K562 (cell line): ENCODE results near the gene NTN4. TPM values are rescaled to one million over a fixed set of nuclear protein-coding genes. Genes with fewer than 3 reads are reported as not detected.
"Not testable (repeated sequence)": the region's sequence is repeated elsewhere in the genome, so short reads cannot be mapped to it uniquely, and the experiment has no call there.

ENCODE experiments used
- ATAC-seq: fragments of 200-7000 bp; cut with Tn5 transposase; 3 replicates; pipeline ENCODE4 v1.9.1; 2020; ENCODE audit warnings: moderate library complexity
- BruUV-seq: library from RNA; stranded (reverse); fragments of 400-500 nt; replicated peaks from 2 replicates; lab custom pipeline; 2021; lab: Mats Ljungman, UMichigan
- CTCF ChIA-PET: fragments of 300-600 bp; formaldehyde crosslinking; extraction: SDS; loops from one replicate; lab custom pipeline; 2021; ENCODE audit warnings: low intra/inter-chr PET ratio; lab: Yijun Ruan, JAX
- POLR2A ChIA-PET: fragments of 300-600, 350-650 bp; sonication (Branson Sonifier 250); formaldehyde crosslinking; extraction: SDS; loops from one replicate; lab custom pipeline; 2021; ENCODE audit warnings: antibody characterized with exemption, inconsistent platforms; lab: Yijun Ruan, JAX
- DNase-seq, 4 experiments: peaks; one replicate each; pipeline versions ENCODE4 v3.0.0 to v3.0.0-alpha.2; 2011 to 2018; ENCODE audit warnings: low spot score in 3 of 4, mixed read lengths in 3 of 4; ENCODE audit errors: extremely low read depth in 1 of 4
- FAIRE-seq: peaks from 2 replicates; lab custom pipeline; 2011; peaks lifted over from hg19 to GRCh38; lab: Jason Lieb, UNC
- H2AFZ ChIP-seq: 2 replicates; pipeline ENCODE4 v1.6.0; 2011; ENCODE audit warnings: low read depth, low read length, control low read depth, inconsistent platforms
- H3K27ac ChIP-seq: fragments of 200-600 bp; 3 replicates; pipeline ENCODE4 v1.8.0; 2011; ENCODE audit warnings: low read depth, mild to moderate bottlenecking, control low read depth, inconsistent platforms, low read length, moderate library complexity, mixed read lengths; ENCODE audit errors: extremely low read depth
- H3K27me3 ChIP-seq, 2 experiments: fragments of 300-600 bp in 1 of 2; 2 replicates in 1 of 2; 3 replicates in 1 of 2; pipeline versions ENCODE4 v1.6.0 to v1.8.0; 2011; ENCODE audit warnings: inconsistent platforms in 2 of 2, low read length in 2 of 2, mild to moderate bottlenecking in 1 of 2, mixed read lengths in 1 of 2, moderate library complexity in 1 of 2; ENCODE audit not compliant: control insufficient read depth in 2 of 2, insufficient read depth in 2 of 2
- H3K36me3 ChIP-seq: fragments of 300-600 bp; 3 replicates; pipeline ENCODE4 v1.8.0; 2011; ENCODE audit warnings: mild to moderate bottlenecking, low read length, inconsistent platforms; ENCODE audit not compliant: control insufficient read depth, insufficient read depth
- H3K4me1 ChIP-seq, 2 experiments: fragments of 200-600 bp in 1 of 2; replicated peaks in 1 of 2; 2 replicates in 1 of 2; 3 replicates in 1 of 2; pipeline versions ENCODE4 v1.5.1 to v1.8.0; 2011; ENCODE audit warnings: inconsistent platforms in 2 of 2, low read length in 2 of 2, mild to moderate bottlenecking in 1 of 2, mixed read lengths in 1 of 2, moderate library complexity in 1 of 2; ENCODE audit not compliant: control insufficient read depth in 2 of 2, insufficient read depth in 2 of 2
- H3K4me2 ChIP-seq: 2 replicates; pipeline ENCODE4 v1.6.1; 2011; ENCODE audit warnings: low read length, control low read depth, inconsistent platforms, mixed read lengths; ENCODE audit not compliant: insufficient read depth
- H3K4me3 ChIP-seq: fragments of 200-600 bp; sonication (generic), shearing (Covaris generic); 2 replicates; pipeline ENCODE4 v1.5.1; 2016; ENCODE audit warnings: control low read depth, inconsistent platforms
- H3K79me2 ChIP-seq: fragments of 200-600 bp; 3 replicates; pipeline ENCODE4 v1.8.0; 2011; ENCODE audit warnings: low read length, inconsistent platforms; ENCODE audit not compliant: control insufficient read depth, insufficient read depth
- H3K9ac ChIP-seq, 2 experiments: 2 replicates each; pipeline versions ENCODE4 v1.6.0 to v1.6.1; 2011; ENCODE audit warnings: low read depth in 2 of 2, low read length in 2 of 2, control low read depth in 1 of 2, inconsistent platforms in 1 of 2, mild to moderate bottlenecking in 1 of 2, mixed read lengths in 1 of 2; ENCODE audit not compliant: insufficient read depth in 1 of 2
- H3K9me1 ChIP-seq: one replicate; pipeline ENCODE4 v1.6.0; 2011; ENCODE audit warnings: inconsistent platforms, mild to moderate bottlenecking, low read length, moderate library complexity; ENCODE audit not compliant: control insufficient read depth, insufficient read depth
- H3K9me3 ChIP-seq: replicated peaks from 2 replicates; pipeline ENCODE4 v1.5.1; 2011; ENCODE audit warnings: low read depth, low read length, inconsistent platforms; ENCODE audit not compliant: control insufficient read depth, insufficient read depth
- H4K20me1 ChIP-seq: replicated peaks from 2 replicates; pipeline ENCODE4 v1.6.1; 2011; ENCODE audit warnings: low read length, inconsistent platforms, mixed read lengths; ENCODE audit not compliant: control insufficient read depth, insufficient read depth
- DMBX1 ChIP-seq: fragments of 250-450 bp; sonication (Bioruptor Pico); IDR thresholded peaks from 2 replicates; pipeline ENCODE4 v1.8.0; 2022; ENCODE audit warnings: inconsistent platforms, mild to moderate bottlenecking, moderate library complexity, borderline replicate concordance
- FOXA3 ChIP-seq, 2 experiments: fragments of 450-650 bp in 1 of 2; sonication (generic) in 1 of 2; formaldehyde crosslinking; IDR thresholded peaks in 1 of 2; conservative IDR thresholded peaks in 1 of 2; 2 replicates each; pipeline versions ENCODE4 v1.4.0 to v1.8.0; 2020 to 2022; ENCODE audit warnings: mild to moderate bottlenecking in 2 of 2, missing genetic modification reagents in 1 of 2
- MCM7 ChIP-seq, 2 experiments: fragments of 450-650 bp; IDR thresholded peaks; 2 replicates each; pipeline ENCODE4 v1.6.1; 2016 to 2018
- SAFB ChIP-seq: fragments of 200-400 bp; formaldehyde crosslinking; IDR thresholded peaks from 2 replicates; pipeline ENCODE4 v1.6.1; 2017; ENCODE audit warnings: low read depth, low read length, borderline replicate concordance
- TAF7 ChIP-seq: fragments of 450-650 bp; IDR thresholded peaks from 2 replicates; pipeline ENCODE4 v1.6.1; 2016; ENCODE audit warnings: missing genetic modification characterization, missing compliant biosample characterization
- whole genome bisulfite sequencing: fragments of 100-300 bp; shearing (Covaris generic); methylation state at CpG from one replicate; pipeline ENCODE4 v1.1.6; 2016; ENCODE audit warnings: low coverage, mixed read lengths; ENCODE audit not compliant: insufficient coverage; ENCODE audit errors: missing lambda C conversion rate; 5-methylcytosine and 5-hydroxymethylcytosine counted together
- in situ Hi-C: fragments of 300-500 bp; cut with MboI; formaldehyde crosslinking; loops from 4 replicates; pipeline ENCODE4 v1.15.0; 2018; ENCODE audit warnings: inconsistent platforms, mixed read lengths
- intact Hi-C: fragments of 100-400 bp; cut with micrococcal nuclease; formaldehyde crosslinking; loops from 2 replicates; pipeline ENCODE4 v1.14.2; 2022
- polyA plus RNA-seq, 8 experiments: library from polyadenylated mRNA; depleted of rRNA in 4 of 8; stranded (reverse) in 5 of 8; unstranded in 3 of 8; fragments of >200 nt; fragmentation: Nextera tagmentation in 2 of 8; fragmentation: Illumina TruSeq in 1 of 8; extraction: Ambion mirVana in 2 of 8; extraction: Trizol in 1 of 8; gene quantifications; 2 replicates each; pipeline versions ENCODE4 v1.2.1 to v1.2.3, GENCODE V29; 2011 to 2014; ENCODE audit warnings: inconsistent platforms in 1 of 8, missing spikeins in 1 of 8
- total RNA-seq, 7 experiments: library from RNA; depleted of rRNA in 6 of 7; stranded (reverse); fragments of >200 nt in 6 of 7; fragmentation: Illumina TruSeq in 2 of 7; extraction: Trizol in 2 of 7; gene quantifications; 2 replicates each; pipeline versions ENCODE4 v1.2.1 to v1.2.3, GENCODE V29; 2011 to 2021; ENCODE audit warnings: low replicate concordance in 1 of 7

Gene NTN4
- total and polyA plus RNA-seq, 9 of the 15 experiments (the other 6 are each of a cell fraction or from before 2014, with no cell fraction given): 0.13 TPM; not detected in 8

GRCh38 chr12:95812155-95812554, 21.6 kb upstream of the NTN4 start:
- WGBS: 2% methylated on average over 4 of the region's 4 CpGs
- H3K27me3 ChIP-seq, ATAC-seq, H3K9ac ChIP-seq, POLR2A ChIA-PET, intact Hi-C loops, FAIRE-seq, H3K4me1 ChIP-seq, H3K9me3 ChIP-seq, H3K9me1 ChIP-seq, H4K20me1 ChIP-seq, H2AFZ ChIP-seq, H3K4me3 ChIP-seq, CTCF ChIA-PET, H3K79me2 ChIP-seq, H3K27ac ChIP-seq, BruUV-seq, H3K4me2 ChIP-seq, DNase-seq, H3K36me3 ChIP-seq: not testable (repeated sequence)
- in situ Hi-C loops: loop anchor here (10.0 kb wide), 1 partner anchor 187 kb away; no protein-coding TSS in a partner anchor

GRCh38 chr12:95810411-95810810, 19.8 kb upstream of the NTN4 start:
- no peaks in the 10 kb centered on the region for H3K9me1 ChIP-seq
- no peaks in the 10 kb centered on the region for H3K4me1 ChIP-seq
- H3K36me3 ChIP-seq: no peaks in the 10 kb centered on the region
- ATAC-seq (no peak), FAIRE-seq (no peak), DNase-seq (no peak)
- no peaks in the 10 kb centered on the region for H4K20me1 ChIP-seq
- in situ Hi-C loops: loop anchor here (10.0 kb wide), 1 partner anchor 186 kb away; no protein-coding TSS in a partner anchor
- WGBS: 6% methylated on average over 1 of the region's 2 CpGs
- H3K9me3 ChIP-seq: no peaks in the 10 kb centered on the region
- peaks cover 0 to 8% of the 10 kb centered on the region in 2 experiments; a peak in 2 of 5 replicates for H3K27me3 ChIP-seq
- ChIA-PET CTCF (no interaction called here), POLR2A (no interaction called here)
- no peak overlapping the region for H3K9ac ChIP-seq
- intact Hi-C loops: no loop called here
- no peak overlapping the region for H3K27ac ChIP-seq
- no peak overlapping the region for H2AFZ ChIP-seq
- no TSS peak for BruUV-seq
- no peaks in the 10 kb centered on the region for H3K79me2 ChIP-seq
- no peak overlapping the region for H3K4me2 ChIP-seq
- no peak overlapping the region for H3K4me3 ChIP-seq
- TF ChIP-seq SAFB (no peak), MCM7 (IDR thresholded peaks at IDR 0.05) (no peak), FOXA3 (CRISPR knock-in tag; conservative IDR thresholded peaks at IDR 0.05 in 1 of 2, IDR thresholded peaks at IDR 0.05 in 1 of 2) (no peak), DMBX1 (CRISPR knock-in tag) (no peak), TAF7 (no peak)
